GM21360 (cell line): ENCODE data around the gene ARMC2.
"Not testable (repeated sequence)": the region's sequence is repeated elsewhere in the genome, so short reads cannot be mapped to it uniquely, and the experiment has no call there.

Source experiments
- ATAC-seq: cut with Tn5 transposase; IDR thresholded peaks from one replicate; pipeline ENCODE4 v1.9.1; 2021; ENCODE audit warnings: mild to moderate bottlenecking, moderate library complexity; ENCODE audit not compliant: unreplicated experiment

Gene ARMC2

DNA sequence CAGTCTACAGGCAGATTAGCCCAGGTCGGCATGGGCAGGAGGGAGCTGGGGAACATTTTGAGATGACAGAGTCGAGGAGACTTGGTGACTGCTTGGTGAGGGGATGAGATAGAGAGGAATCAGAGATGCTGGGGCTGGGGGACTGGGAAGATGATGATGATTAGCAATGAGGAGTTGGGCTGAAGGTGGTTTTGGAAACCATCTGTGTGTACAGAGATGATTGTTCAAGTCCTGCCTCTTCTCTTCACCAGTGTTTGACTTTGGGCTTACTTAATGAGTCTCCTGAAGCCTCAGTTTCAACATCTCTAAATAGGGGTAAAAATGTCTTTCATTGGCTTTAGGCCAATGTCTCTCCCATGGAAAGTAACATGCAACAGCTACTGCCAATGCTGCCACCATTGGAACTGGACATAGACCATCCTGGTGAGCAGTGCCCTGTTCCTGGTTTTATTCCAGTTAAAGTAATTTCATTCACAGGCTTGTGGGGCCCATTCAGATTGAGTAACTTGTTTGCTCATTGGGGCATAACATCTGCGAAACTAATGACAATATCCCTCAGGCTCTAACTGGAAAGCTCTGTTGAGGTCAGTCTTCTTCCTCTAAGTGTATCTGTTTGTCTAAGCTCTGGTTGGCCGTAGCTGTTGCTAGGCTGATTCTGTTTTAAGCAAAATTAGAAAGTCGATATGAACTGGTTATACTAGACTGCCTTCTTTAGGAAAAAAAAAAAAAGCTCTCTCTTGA lies 99.1 kb downstream of the ARMC2 start:
- ATAC-seq, result no peak

GRCh38 chr6:108948181-108948661 lies 100.0 kb downstream of the ARMC2 start:
- no peak for ATAC-seq

DNA sequence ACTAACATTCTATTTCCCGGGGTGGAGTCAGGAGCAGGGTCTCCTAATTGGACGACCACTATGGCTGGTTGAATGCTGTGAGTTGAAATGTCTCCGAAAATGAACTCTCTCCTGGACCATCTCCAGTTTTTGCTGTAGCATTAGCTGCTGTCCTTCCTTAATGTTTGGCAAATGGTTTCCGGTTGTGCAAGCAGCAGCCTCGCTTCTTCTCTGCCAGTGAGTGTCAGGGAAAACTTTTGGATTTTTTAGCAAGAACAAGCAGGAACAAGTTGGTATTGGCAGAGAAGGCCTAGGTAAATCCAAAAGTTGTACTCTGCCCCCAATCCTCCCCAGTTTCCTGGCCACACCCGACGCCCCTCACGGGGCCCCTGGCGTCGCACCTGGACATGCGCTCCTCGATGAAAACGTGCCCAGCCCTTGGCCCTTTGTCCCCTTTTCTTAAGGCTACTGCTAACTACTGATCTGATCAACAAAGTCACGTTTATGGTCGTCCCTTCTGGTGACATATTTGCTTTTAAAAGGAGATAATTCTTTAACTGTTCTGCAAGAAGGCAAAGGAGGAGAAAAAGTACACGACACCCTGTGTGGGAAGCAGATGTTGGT lies 103.2 kb downstream of the ARMC2 start:
- ATAC-seq, result no peak

GRCh38 chr6:108952776-108953486 lies 104.7 kb downstream of the ARMC2 start:
- no peak for ATAC-seq

- no peak for ATAC-seq
These were observed 105.5 kb downstream of the ARMC2 start for GRCh38 chr6:108953681-108954080.

- ATAC-seq, result no peak
These were observed 107.2 kb downstream of the ARMC2 start for GRCh38 chr6:108955329-108955949.

GRCh38 chr6:108957221-108957620 lies 109.0 kb downstream of the ARMC2 start:
- no peak for ATAC-seq

DNA sequence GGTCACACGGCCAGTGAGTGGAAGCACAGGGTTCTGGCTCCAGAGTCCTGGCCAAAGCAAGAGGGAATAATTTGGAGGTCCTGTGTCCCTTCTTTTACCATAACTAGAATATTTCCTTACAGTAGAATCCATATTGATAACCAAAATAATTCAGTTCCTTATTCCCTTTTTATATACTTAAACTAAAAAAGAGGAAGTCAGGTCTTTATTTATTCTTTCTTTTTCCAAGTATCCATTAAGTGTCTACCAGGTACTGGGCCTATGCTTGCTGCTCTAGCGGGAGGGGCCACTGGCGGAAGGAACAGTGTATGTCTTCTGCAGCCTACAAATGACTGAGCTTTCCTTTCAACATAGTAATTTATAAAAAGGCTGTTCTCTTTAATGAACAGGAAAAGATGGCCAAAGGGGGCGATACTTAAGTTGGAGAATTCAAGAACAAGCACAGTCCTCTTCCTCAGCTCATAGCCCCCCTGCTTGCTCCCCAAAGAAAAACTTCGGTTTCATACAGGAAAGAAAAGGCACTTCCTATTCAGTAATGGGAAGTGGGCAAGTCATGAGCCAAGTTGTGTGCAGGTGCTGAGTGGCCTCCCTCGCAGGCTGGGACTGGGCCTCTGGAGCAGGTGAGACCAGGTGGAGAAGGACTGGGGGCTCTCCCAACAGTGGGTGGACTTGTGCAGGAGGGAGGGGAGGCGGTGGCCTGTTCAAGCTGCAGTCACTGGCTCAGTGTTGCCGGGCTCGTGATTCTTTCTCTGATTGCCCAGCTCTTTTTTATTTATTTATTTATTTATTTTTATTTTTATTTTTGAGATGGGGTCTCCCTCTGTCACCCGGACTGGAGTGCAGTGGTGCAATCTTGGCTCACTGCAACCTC lies 110.9 kb downstream of the ARMC2 start:
- no peak for ATAC-seq

- ATAC-seq, result no peak
These were observed 111.9 kb downstream of the ARMC2 start for GRCh38 chr6:108959972-108960582.

GRCh38 chr6:108960601-108961000 lies 112.4 kb downstream of the ARMC2 start:
- no peak for ATAC-seq

GRCh38 chr6:108961077-108961476 lies 112.9 kb downstream of the ARMC2 start:
- no peak for ATAC-seq

DNA sequence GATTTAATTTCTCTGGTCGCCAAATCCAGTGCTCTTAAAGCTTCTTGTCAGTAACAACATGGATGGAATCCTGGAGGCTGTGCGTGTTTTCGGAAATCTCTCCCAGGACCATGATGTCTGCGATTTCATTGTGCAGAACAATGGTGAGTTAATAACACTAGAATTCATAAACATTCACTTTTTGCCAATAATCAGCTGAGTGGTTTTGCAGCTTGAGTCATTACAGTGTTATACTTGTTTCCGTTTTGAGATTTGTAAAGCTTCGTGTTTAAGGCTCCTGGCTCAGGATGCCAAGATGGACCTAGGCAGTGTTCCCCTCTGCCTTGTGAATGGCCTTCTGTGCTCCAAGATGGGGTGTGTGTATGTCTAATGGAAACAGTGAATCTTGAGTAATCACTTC lies 113.8 kb downstream of the ARMC2 start:
- no peak for ATAC-seq

DNA sequence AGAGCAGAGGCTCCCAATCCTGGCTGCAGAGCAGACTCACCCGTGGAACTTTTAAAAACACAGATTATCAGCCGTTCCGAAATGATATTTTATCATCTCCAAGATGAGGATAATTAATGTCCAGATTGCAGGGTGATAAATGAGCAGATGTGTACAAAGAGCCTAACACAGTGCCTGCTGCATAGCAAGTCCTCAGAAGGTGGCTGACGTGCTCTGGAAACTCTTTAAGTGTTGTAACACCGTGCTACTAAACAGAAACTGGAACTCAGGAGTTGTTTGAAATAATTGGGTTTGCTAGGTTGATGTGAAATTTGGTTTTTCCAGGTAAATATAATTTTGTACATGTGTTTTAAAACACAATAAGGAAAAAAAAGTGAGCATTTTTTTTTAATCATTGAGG lies 118.0 kb downstream of the ARMC2 start:
- ATAC-seq, result no peak

DNA sequence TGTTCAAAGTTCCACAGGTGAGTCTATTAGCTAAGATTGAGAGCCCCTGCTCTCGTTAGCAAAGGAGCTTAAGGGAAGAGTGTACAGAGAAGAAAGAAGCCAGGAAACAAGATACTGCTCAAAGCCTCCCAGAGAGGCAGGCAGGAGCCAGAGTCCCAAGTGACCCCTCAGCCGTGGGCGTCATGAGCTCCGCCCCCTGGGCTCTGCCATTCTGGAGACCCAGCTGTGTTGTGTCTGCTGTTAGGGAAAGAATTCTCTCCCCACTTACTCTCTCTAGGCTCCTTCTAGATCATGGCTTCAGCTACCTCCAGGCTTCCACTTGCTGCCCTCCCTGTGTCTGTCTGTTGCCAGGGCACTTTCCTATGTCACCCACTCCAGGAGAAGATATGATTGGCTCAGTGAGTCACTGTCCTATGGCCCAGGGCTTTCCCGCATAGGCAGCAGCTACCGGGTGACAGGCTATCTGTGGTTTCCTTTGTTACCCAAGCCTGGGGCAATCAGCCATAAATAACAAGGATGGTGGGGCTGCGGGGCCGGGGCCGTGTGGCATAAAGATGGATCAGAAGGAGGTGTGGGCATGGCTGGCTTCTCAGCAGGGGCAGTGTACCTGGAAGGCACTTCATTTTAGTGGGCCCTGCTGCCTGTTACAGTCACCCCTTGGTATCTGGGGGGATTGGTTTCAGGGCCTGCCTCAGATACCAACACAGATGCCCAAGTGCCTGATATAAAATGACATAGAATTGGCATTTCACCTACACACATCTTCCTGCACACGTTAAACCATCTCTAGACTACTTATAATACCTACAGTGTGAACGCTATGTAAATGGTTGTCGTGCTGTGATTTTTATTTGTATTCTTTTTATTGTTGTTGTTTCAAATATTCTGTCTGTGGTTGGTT lies 118.9 kb downstream of the ARMC2 start:
- no peak for ATAC-seq

- ATAC-seq, result no peak
These were observed 120.4 kb downstream of the ARMC2 start for GRCh38 chr6:108968325-108969316.

- ATAC-seq, result no peak
These were observed 121.6 kb downstream of the ARMC2 start for GRCh38 chr6:108969776-108970175.

DNA sequence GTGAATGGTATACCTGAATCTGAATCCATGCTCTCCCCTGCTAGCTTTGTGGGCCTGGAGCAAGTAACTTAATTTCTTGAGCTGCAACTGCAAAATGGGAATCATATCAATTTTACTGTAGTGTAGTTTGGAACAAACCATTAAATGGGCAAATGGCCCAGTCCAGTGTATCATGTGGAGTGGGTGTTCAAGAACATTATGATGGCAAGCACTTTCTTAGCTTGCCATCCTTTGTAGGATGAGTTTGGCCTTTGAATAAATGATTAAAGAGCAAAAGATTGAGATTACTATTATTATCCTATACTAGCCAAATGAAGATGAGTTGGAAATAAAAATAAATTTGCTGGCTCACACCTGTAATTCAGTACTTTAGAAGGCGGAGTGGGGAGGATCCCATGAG lies 126.0 kb downstream of the ARMC2 start:
- ATAC-seq, result no peak

- not testable (repeated sequence) for ATAC-seq
These were observed 130.4 kb downstream of the ARMC2 start for GRCh38 chr6:108978638-108979037.
